Peyer's patch (tissue), 4 donors: ENCODE measurements around the gene MYH16.

Experiments
- POLR2A ChIP-seq, 2 donors: fragments of 450-650 bp; IDR thresholded peaks; one replicate each; pipeline ENCODE4 v1.5.1; 2017; ENCODE audit warnings: antibody characterized with exemption in 2 of 2, mild to moderate bottlenecking in 2 of 2, moderate library complexity in 2 of 2
- TF ChIP-seq, protein P1 (sequence below), 6 experiments: fragments of 450-650 bp in 4 of 6; fragments of 200-600 bp in 2 of 6; sonication (generic) in 1 of 6; IDR thresholded peaks; one replicate each; pipeline ENCODE4 v1.5.1; 2017 to 2019; ENCODE audit warnings: antibody characterized with exemption in 6 of 6, mild to moderate bottlenecking in 3 of 6, moderate library complexity in 1 of 6

DNA sequence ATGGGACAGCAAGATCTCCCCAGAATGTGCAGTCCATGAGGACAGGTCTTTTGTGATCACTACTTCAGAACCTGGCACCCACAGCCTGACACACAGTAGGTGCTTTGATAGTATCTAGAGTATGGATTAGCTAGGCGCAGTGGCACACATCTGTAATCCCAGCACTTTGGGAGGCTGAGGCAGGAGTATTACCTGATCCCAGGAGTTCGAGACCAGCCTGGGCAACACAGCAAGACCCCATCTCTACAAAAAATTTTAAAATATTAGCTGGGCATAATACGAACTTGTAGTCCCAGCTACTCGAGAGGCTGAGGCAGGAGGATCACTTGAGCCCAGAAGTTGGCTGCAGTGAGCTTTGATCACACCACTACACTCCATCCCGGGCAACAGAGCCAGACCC, 79.6 kb downstream of the MYH16 start:
- TF ChIP-seq, protein P1, sequence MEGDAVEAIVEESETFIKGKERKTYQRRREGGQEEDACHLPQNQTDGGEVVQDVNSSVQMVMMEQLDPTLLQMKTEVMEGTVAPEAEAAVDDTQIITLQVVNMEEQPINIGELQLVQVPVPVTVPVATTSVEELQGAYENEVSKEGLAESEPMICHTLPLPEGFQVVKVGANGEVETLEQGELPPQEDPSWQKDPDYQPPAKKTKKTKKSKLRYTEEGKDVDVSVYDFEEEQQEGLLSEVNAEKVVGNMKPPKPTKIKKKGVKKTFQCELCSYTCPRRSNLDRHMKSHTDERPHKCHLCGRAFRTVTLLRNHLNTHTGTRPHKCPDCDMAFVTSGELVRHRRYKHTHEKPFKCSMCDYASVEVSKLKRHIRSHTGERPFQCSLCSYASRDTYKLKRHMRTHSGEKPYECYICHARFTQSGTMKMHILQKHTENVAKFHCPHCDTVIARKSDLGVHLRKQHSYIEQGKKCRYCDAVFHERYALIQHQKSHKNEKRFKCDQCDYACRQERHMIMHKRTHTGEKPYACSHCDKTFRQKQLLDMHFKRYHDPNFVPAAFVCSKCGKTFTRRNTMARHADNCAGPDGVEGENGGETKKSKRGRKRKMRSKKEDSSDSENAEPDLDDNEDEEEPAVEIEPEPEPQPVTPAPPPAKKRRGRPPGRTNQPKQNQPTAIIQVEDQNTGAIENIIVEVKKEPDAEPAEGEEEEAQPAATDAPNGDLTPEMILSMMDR (IDR thresholded peaks at IDR 0.05), result no peak
- no peak for TF ChIP-seq POLR2A (IDR thresholded peaks at IDR 0.05)
